LNCAP (cell line): ENCODE data around the gene SUMO3.

ENCODE experiments used
- CTCF ChIP-seq: fragments of 450-650 bp; IDR thresholded peaks from 2 replicates; pipeline ENCODE4 v1.5.1; 2017; ENCODE audit warnings: mild to moderate bottlenecking

SUMO3 gene

DNA sequence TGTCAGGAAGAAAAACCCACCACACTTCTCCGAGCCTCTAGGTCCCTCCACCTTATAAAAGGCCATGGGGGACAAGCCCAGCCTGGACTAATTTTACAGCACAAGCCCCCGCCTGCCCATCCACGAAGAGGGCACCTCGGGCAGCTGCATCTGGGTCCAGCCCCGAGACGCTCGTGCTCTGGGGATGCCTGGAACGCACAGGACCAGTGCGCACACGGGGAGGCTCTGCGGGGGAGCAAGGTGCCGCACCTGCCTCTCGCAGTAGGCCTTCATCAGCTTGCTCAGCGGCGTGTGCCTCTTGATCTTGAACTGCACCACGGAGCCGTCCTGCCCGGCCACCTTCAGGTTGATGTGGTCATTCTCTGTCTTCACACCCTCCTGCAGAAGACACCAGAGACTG lies 4.1 kb downstream of the SUMO3 start:
- no peak for TF ChIP-seq CTCF

GRCh38 chr21:44813149-44813548 lies 4.7 kb downstream of the SUMO3 start:
- TF ChIP-seq CTCF: no peak

DNA sequence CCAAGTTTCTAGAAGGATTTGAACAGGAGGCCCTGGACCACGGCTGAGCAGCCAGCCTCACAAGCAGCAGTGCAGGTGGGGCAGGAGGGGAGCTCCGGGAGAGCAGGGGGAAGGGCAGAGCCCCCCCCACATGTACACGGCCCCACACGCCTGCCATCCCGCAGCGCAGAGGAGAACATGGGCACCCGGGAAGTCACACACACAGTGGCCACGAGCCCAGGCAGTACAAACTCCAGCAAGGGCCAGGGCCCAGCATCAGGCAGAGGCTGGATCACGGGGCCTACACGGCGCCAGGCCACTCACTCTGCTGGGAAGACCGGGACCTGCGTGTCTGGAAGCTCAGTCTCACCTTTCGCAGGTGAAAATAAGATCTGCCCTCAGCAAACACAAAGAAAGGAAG lies 5.2 kb downstream of the SUMO3 start:
- no peak for TF ChIP-seq CTCF

DNA sequence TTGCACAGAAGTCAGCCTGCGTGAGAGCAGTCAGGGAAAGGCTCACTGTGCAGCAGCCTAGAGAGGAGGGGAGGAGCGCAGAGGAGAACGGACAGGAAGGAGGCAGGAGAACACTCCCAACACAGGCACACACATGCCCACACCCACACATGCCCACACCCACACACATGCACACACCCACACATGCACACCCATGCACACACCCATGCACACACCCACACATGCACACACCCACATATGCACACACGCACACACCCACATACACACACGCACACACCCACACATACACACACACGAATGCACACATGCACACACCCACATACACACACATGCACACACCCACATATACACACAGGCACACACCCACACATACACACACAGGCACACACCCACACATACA lies 7.1 kb downstream of the SUMO3 start:
- no peak for TF ChIP-seq CTCF

- TF ChIP-seq CTCF: no peak
These were observed 12.0 kb downstream of the SUMO3 start for GRCh38 chr21:44805859-44806258.

- no peak for TF ChIP-seq CTCF
These were observed 12.6 kb downstream of the SUMO3 start for GRCh38 chr21:44805226-44805625.

DNA sequence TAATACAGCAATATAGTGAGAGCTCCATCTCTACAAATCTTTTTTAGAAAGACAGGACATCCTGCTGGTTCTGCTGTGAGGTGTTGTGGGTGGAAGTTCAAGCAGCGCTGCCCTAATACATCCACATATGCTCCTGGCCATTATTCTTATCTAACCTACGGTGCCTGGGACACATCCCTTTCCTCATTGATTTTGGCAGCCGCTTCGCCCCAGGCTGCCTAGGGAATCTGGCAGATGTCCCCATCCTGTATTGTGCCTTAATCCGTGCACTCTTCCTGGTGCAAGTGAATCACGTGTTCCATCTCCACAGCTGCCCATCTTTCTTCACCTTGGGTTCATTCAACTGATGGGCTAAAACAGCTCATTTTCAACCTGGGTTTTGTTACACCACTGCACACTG lies 13.1 kb downstream of the SUMO3 start:
- TF ChIP-seq CTCF: no peak

DNA sequence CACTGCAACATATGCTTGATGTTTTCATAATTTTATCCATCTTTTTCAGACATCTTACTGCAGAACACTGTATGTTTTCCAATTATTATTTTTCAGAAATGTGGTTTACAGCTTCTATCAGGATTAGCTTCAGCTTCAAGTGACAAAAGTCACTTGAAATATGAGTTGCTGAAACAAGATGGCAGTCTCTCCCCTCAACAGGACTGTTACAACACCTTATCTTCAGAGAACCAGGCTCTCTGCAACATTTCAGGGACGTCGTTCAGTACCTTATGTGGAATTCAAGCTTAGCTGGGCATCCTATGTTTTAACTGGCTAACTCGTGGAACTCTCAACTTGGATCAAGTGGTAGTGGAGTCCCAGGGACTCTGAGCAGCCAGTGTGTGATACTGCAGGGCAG lies 14.2 kb downstream of the SUMO3 start:
- no peak for TF ChIP-seq CTCF
